ENCODE data around the gene FTO.

The FTO gene

GRCh38 chr16:53712065-53712464, 8.1 kb downstream of the FTO start:
- DNase-seq = no peak

- DNase-seq = no peak
Observed at GRCh38 chr16:53713403-53714204, 9.6 kb downstream of the FTO start.

DNA sequence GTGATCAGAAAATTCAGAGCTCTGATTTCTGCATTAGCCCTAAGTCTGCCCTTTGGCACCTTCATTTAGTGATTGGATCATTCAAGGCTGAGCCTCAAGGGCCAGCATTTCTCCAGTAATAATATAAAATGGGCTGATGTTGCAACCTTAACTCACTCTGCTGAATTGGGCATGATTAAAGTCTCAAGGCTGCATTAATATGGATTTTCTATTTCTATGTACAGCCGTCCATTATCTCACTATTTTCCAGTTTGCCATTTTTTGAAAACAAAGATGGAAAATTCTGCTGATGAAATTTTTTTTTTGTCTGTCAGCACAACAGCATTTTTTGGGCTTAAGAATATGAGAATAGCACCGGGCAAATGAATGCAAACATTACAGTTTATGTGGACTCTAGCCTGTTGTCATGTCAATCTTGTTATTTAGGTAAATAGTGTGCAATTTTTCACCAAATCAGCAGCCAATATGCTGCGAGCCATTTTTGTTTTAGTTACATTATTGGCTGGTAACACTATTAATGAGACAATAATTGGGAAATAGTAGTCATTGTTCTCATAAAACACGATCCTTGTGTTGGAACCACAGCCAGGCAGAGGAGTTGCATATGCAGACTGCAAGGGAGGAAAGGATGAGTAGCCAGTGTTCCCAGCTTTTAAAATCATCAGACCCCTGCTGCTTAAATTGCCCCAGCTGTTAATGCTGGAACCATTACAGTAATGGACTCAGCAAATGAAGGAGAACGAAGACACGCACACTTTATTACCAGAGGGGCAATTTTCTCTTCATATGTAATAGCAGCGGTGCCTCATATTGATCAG, 10.5 kb downstream of the FTO start:
- DNase-seq = peak; percentile 1

DNA sequence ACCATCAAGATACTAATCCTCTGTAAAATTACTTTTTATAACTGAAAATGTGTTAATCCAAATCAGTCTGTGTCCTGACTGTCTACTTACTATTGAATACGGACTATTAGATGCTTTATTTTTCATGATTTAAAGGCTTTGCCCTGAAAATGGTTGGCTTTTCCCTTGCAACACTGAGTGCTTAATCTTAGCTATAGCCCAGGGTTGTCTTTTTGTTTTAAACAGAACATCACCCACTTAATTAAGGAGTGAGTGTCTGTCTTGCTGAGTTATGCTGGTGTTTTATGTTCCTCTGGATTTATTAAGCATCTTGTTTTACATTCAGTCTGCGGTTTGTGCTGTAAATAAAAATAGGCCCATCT, 11.0 kb downstream of the FTO start:
- no peak for DNase-seq

DNA sequence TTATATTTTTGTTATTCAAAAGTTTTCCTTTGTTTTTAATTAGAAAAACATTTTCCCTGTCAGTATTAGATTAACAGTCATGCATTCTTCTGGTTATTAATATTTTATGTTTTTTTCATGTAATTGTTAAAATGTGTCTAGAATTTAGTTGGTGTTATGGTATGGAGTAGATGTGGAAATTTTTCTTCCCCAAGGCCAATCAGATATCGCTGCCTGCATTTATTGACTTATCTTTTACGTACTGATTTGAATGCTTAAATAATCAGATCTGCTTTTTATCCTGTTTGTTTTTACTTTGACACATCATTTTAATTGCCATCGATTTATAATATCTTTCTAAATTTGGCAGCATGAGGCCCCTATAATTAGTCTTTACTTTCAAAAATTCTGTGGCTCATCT, 13.6 kb downstream of the FTO start:
- no peak for DNase-seq

GRCh38 chr16:53721017-53721416, 17.1 kb downstream of the FTO start:
- no peak for DNase-seq

DNA sequence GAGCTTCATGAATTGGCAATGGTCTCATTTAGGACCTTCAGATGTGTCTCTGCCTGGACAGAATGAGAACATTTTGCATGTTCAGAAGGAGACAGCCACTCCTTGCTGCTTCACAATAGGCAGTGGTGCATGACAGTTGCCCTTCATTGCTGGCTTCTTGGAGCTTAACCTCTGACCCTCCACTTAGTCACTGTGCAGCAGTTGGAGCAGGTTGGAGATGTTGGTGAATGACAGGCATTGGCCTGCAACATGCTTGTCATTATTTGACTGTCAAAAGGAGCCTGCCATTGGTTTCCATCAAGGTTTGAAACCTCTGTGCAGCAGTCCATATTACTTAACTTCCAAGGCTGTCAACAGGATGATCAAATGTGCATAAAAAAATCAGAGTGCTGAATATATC, 22.7 kb downstream of the FTO start:
- DNase-seq = no peak

DNA sequence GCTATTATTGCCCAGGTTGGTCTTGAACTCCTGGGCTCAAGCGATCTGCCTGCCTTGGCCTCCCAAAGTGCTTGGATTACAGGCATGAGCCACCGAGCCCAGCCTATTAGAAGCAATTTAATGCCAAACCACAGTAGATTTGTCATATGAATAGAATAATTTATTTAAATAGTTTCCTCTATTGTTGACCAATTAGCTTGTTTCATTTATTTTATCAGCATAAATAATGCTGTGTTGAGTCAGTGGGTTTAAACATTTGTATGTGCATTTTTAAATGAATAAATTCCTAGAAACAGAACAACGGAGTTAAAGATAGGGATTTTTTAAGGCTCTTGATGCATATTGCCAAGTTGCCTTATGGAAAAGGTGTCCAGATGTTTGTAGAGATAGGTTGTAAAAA, 26.7 kb downstream of the FTO start:
- no peak for DNase-seq

GRCh38 chr16:53732296-53732929, 28.5 kb downstream of the FTO start:
- DNase-seq = no peak

DNA sequence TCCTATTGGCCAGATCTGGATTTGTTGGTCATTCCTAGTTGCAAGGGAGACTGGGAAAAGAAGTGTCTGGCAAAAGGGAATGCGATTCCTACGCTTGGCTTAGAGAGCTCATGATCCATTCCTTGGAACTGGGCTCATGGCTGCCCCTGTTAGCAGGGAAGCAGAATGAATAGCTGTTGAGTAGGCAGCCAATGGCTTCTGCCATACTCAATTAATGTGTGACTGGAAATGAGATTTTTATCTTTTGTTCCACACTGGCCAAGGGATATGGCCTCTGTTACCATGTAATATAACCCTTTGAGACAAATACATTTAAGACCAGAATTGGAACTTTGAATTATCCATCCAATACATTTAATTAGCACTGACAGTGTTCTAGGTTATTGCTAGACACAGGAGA, 31.0 kb downstream of the FTO start:
- DNase-seq = no peak

GRCh38 chr16:53736297-53736696, 32.3 kb downstream of the FTO start:
- no peak for DNase-seq

DNA sequence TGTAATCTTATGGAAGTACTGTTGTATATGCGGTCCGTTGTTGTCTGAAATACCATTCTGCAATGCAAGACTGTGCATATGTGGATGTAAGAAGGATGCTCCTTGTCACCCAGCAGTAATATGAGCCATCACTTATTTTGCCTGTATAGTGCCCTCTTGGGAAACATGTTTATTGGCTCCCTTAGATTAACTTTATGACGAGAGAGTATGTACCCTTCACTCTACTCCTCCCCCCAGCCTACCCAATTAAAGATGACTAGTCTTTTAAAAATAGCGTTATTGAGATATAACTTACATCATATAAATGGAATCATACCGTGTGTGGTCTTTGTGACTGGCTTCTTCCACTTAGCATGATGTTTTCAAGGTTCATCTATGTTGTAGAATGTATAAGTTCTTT, 33.6 kb downstream of the FTO start:
- DNase-seq = no peak

- DNase-seq = no peak
Observed at GRCh38 chr16:53740476-53740875, 36.5 kb downstream of the FTO start.

- no peak for DNase-seq
Observed at GRCh38 chr16:53740933-53741531, 37.1 kb downstream of the FTO start.

GRCh38 chr16:53741546-53741945, 37.6 kb downstream of the FTO start:
- no peak for DNase-seq

DNA sequence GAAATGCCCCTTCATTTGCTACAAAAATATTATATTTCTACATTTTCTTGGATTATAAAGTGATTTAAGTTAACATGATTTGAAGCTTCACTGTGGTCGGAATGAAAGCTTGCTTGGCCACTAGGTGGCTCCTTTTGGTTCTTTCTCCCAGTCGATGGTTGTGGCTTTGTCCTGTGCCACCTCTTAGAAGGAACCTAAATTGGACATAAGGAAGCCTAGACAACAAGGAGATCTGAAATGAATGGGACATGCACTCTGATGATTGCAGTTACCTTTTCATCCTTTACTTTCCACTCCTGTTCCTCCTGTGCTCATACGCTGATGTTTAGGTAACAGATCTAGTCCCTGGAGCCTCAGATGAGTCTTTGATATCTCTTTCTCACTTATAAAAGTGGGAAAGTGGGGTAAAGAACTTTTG, 39.2 kb downstream of the FTO start:
- DNase-seq = no peak

DNA sequence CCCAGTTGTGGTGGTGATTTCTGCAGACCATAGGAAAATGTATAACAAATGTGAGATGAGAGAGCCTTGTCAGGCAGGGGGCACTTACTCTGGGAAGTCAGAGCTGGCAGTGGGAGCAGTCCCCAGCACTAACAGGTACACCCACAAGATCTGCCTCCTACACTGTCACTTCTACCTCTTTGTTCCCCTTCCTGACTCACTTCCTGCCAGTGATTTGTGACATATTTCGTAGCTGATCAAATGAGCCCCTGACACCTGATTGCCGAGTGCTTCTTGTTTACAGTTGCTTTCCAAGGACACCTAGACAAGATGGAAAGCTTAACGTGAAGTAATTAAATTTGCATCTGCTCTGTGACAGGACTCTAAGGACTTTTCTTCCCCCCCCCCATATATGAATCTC, 40.5 kb downstream of the FTO start:
- no peak for DNase-seq

GRCh38 chr16:53745086-53745485, 41.1 kb downstream of the FTO start:
- no peak for DNase-seq

DNA sequence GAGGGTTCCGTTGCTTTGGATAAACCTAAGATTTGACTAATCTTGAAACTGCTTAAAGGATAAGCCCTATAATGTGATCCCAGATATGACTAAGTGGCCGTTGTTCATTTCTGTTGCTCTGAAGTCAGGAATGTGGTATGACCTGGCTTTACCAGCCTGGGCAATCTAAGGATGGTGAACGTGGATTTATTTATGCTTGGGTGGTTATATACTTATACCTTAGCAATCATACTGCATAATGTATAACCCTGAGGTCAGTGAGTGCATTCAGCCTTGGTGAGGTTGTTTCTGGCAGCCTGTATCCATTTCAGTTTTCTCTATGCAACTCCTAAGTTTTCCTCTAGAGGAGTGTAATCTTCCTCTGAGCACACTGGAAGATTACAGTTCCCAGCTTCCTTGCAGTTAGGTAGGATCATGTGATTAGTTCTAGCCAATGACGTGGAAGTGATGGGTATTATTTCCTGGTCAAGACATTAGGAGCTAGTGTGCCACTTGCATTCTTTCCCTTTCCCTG, 41.9 kb downstream of the FTO start:
- DNase-seq = no peak

GRCh38 chr16:53752560-53752959, 48.6 kb downstream of the FTO start:
- no peak for DNase-seq

- no peak for DNase-seq
Observed at GRCh38 chr16:53753431-53753830, 49.5 kb downstream of the FTO start.

DNA sequence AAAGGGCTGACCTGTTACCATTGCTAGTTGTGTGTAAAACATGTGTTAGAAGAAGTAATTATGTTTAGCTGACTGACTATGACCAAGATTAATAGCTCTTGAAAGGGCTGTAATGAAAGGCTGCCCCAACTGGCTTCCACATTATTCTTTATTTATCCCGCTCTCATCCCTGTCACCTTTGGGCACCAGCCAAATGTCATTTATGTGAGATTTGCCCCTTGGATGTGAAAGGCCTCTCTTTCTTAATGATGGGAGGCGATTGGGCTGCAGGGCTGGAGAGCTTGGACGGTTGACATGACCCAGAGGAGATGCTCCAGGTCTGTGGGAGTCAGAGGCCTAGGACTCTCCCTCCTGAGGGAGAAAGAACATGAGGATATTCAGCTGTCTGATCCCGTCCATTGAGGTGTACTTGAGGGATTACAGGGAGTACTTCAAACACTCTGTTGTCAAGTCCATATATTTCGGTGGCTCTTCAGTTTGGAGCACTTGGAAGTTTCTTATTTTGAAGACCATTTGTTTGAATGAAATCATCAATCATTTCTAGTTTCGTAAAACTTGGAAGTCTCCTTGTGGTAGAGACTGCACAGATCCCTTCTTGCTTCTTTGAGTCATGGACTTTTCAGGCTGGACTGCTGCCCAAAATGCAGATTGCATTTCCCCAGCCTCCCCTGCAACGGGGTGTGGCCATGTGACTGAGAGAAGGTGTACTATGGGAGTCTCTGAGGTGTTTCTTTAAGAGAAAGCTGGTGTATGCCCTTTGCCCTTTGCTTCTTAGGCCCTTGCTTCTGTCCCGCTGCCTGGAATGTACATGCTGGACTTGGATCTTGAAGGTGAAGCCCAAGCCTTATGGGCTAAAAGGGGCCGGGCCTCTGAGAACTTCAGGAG, 51.3 kb downstream of the FTO start:
- no peak for DNase-seq
